Endothelial cell of umbilical vein (primary cell): ENCODE results near the gene FAM76B. TPM values are rescaled to one million over a fixed set of nuclear protein-coding genes. Genes with fewer than 3 reads are reported as not detected.

Experiments
- BruUV-seq: library from RNA; stranded (reverse); fragments of 400-500 nt; replicated peaks from 2 replicates; lab custom pipeline; 2021; lab: Mats Ljungman, UMichigan
- CTCF ChIA-PET: fragments of 300-600, 350-600 bp; sonication (Branson Sonifier 250); formaldehyde crosslinking; loops from one replicate; lab custom pipeline; 2021; ENCODE audit warnings: antibody characterized with exemption, inconsistent platforms; lab: Charles Lee
- POLR2A ChIA-PET: fragments of 300-600, 350-600 bp; sonication (Branson Sonifier 250); formaldehyde crosslinking; loops from one replicate; lab custom pipeline; 2021; ENCODE audit warnings: antibody characterized with exemption, inconsistent platforms; lab: Charles Lee
- DNase-seq: peaks from one replicate; pipeline ENCODE4 v3.0.0-alpha.2; 2011; ENCODE audit warnings: low read depth, low spot score
- FAIRE-seq: peaks from 2 replicates; lab custom pipeline; 2011; peaks lifted over from hg19 to GRCh38; lab: Jason Lieb, UNC
- H2AFZ ChIP-seq: 2 replicates; pipeline ENCODE4 v1.6.0; 2012; ENCODE audit warnings: low read depth, low read length, control low read depth, inconsistent platforms
- H3K27ac ChIP-seq: 2 replicates; pipeline ENCODE4 v1.5.1; 2011; ENCODE audit warnings: low read depth, mild to moderate bottlenecking, control low read depth, low read length, moderate library complexity; ENCODE audit not compliant: insufficient read depth
- H3K27me3 ChIP-seq, 2 experiments: 2 replicates each; pipeline versions ENCODE4 v1.6.0 to v1.6.1; 2011; ENCODE audit warnings: low read length in 2 of 2, mixed read lengths in 1 of 2; ENCODE audit not compliant: control insufficient read depth in 2 of 2, insufficient read depth in 2 of 2
- H3K36me3 ChIP-seq, 2 experiments: 2 replicates in 1 of 2; 3 replicates in 1 of 2; pipeline ENCODE4 v1.5.1; 2011; ENCODE audit warnings: low read length in 2 of 2, mild to moderate bottlenecking in 1 of 2, moderate library complexity in 1 of 2; ENCODE audit not compliant: control insufficient read depth in 2 of 2, insufficient read depth in 2 of 2; ENCODE audit errors: extremely low read depth in 1 of 2
- H3K4me1 ChIP-seq: 3 replicates; pipeline ENCODE4 v1.5.1; 2011; ENCODE audit warnings: mild to moderate bottlenecking, low read length; ENCODE audit not compliant: control insufficient read depth, insufficient read depth; ENCODE audit errors: extremely low read depth
- H3K4me2 ChIP-seq: 2 replicates; pipeline ENCODE4 v1.6.1; 2011; ENCODE audit warnings: low read length, control low read depth, mixed read lengths; ENCODE audit not compliant: insufficient read depth
- H3K4me3 ChIP-seq, 3 experiments: fragments of 200-600 bp in 1 of 3; sonication (generic), shearing (Covaris generic) in 1 of 3; replicated peaks in 1 of 3; 2 replicates each; pipeline ENCODE4 v1.5.1; 2011 to 2016; ENCODE audit warnings: control low read depth in 3 of 3, low read length in 3 of 3, mild to moderate bottlenecking in 2 of 3, inconsistent platforms in 1 of 3, low read depth in 1 of 3, moderate library complexity in 1 of 3; ENCODE audit not compliant: insufficient read depth in 1 of 3
- H3K79me2 ChIP-seq: 2 replicates; pipeline ENCODE4 v1.6.0; 2012; ENCODE audit warnings: low read length, inconsistent platforms; ENCODE audit not compliant: control insufficient read depth, insufficient read depth
- H3K9ac ChIP-seq: replicated peaks from 2 replicates; pipeline ENCODE3; 2011; ENCODE audit warnings: low read length, control low read depth; ENCODE audit not compliant: insufficient read depth; ENCODE audit errors: extremely low read depth
- H3K9me1 ChIP-seq: replicated peaks from 3 replicates; pipeline ENCODE4 v1.6.0; 2011; ENCODE audit warnings: mild to moderate bottlenecking, low read length; ENCODE audit not compliant: control insufficient read depth, insufficient read depth; ENCODE audit errors: extremely low read depth
- H3K9me3 ChIP-seq: replicated peaks from 2 replicates; pipeline ENCODE4 v1.5.1; 2012; ENCODE audit warnings: low read length, inconsistent platforms; ENCODE audit not compliant: control insufficient read depth, insufficient read depth
- H4K20me1 ChIP-seq: replicated peaks from 2 replicates; pipeline ENCODE3; 2011; ENCODE audit warnings: mild to moderate bottlenecking, low read length; ENCODE audit not compliant: control insufficient read depth, insufficient read depth; ENCODE audit errors: extremely low read depth
- EZH2 ChIP-seq: IDR thresholded peaks from 2 replicates; pipeline ENCODE4 v1.6.1; 2012; ENCODE audit warnings: borderline replicate concordance, low read depth, mild to moderate bottlenecking, moderate library complexity, low read length, inconsistent platforms; ENCODE audit not compliant: severe bottlenecking
- FOS ChIP-seq: IDR thresholded peaks from 2 replicates; pipeline ENCODE4 v1.6.1; 2011; ENCODE audit warnings: mild to moderate bottlenecking, low read length, moderate library complexity, borderline replicate concordance; ENCODE audit not compliant: insufficient read depth
- GATA2 ChIP-seq: IDR thresholded peaks from 2 replicates; pipeline ENCODE4 v1.7.0; 2011; ENCODE audit warnings: low read depth, mild to moderate bottlenecking, moderate library complexity, mixed read lengths, low read length; ENCODE audit not compliant: insufficient read length, insufficient read depth
- JUN ChIP-seq: IDR thresholded peaks from 2 replicates; pipeline ENCODE4 v1.6.1; 2011; ENCODE audit warnings: borderline replicate concordance, low read depth; ENCODE audit not compliant: insufficient read length, insufficient read depth
- MYC ChIP-seq: IDR thresholded peaks from one replicate; pipeline ENCODE4 v1.6.1; 2011; ENCODE audit warnings: mild to moderate bottlenecking, low read depth, low read length
- POLR2A ChIP-seq: IDR thresholded peaks from 2 replicates; pipeline ENCODE4 v1.6.1; 2012; ENCODE audit warnings: low read depth, mild to moderate bottlenecking, control low read depth, low read length
- POLR2AphosphoS5 ChIP-seq: IDR thresholded peaks from 2 replicates; pipeline ENCODE4 v1.6.1; 2012; ENCODE audit warnings: low read depth, mild to moderate bottlenecking, control low read depth, low read length, moderate library complexity; ENCODE audit not compliant: insufficient read depth
- dilution Hi-C: fragments of 300-500 bp; cut with MboI; formaldehyde crosslinking; loops from one replicate; pipeline ENCODE4 v1.15.0; 2019; ENCODE audit warnings: low sequenced_read_pairs; ENCODE audit not compliant: extremely low pct_ligation_motif_present
- intact Hi-C: fragments of 100-400 bp; cut with micrococcal nuclease; formaldehyde crosslinking; loops from one replicate; pipeline ENCODE4 v1.10.0; 2022
- polyA plus RNA-seq, 4 experiments: library from polyadenylated mRNA; depleted of rRNA in 3 of 4; stranded (reverse) in 3 of 4; unstranded in 1 of 4; fragments of >200 nt; gene quantifications; 2 replicates each; pipeline versions ENCODE4 v1.2.1 to v1.2.3, GENCODE V29; 2011 to 2012; ENCODE audit warnings: missing spikeins in 1 of 4
- total RNA-seq: library from RNA; stranded (reverse); gene quantifications from 2 replicates; pipeline ENCODE4 v1.2.3, GENCODE V29; 2021
- TF ChIP-seq, protein P1 (sequence below), 2 donors: IDR thresholded peaks; 1 replicate in 1 of 2; 2 replicates in 1 of 2; pipeline ENCODE4 v1.5.1; 2011; ENCODE audit warnings: low read length in 2 of 2, mild to moderate bottlenecking in 2 of 2, moderate library complexity in 2 of 2, control low read depth in 1 of 2, inconsistent platforms in 1 of 2, low read depth in 1 of 2; ENCODE audit not compliant: insufficient read depth in 1 of 2; ENCODE audit errors: extremely low read depth in 1 of 2
- TF ChIP-seq, protein P2 (sequence below): IDR thresholded peaks from 2 replicates; pipeline ENCODE4 v1.6.1; 2011; ENCODE audit not compliant: insufficient read depth, insufficient read length

Gene FAM76B
- total and polyA plus RNA-seq, 2 donors (not counting 3 experiments of a cell fraction or from before 2014, with no cell fraction given), result 6.7 to 25.7 TPM

DNA sequence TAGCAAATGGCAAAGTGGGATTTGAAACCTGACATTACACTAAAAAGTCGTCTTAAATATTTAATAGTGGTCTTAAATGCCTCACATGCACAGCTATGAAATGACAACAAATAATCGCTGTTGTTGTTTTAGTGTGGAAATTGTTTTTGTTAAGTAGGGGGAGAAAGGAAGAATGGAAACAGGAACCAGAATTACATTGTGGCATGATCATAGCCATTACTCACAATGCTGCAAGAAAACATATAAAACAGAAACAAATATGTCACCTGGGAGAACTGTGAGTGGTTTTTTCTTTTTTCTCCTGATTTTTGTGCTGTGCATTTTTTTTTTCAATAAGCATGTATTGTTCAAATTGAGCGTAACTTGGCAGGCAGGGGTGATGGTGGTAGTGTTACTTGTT is 22.9 kb downstream of the FAM76B start:
- no peaks in the 10 kb centered on the region for H3K79me2 ChIP-seq
- no peak for DNase-seq
- H3K4me2 ChIP-seq, result no peak overlapping the region
- CTCF ChIA-PET, result no interaction called here
- no peak for FAIRE-seq
- no peaks in the 10 kb centered on the region for H3K4me1 ChIP-seq
- no peak overlapping the region for H3K27ac ChIP-seq
- no TSS peak for BruUV-seq
- H3K4me3 ChIP-seq, result no peak overlapping the region
- H4K20me1 ChIP-seq, result no peaks in the 10 kb centered on the region
- TF ChIP-seq GATA2, result no peak
- TF ChIP-seq POLR2AphosphoS5, result no peak
- TF ChIP-seq JUN, result no peak
- TF ChIP-seq MYC, result no peak
- TF ChIP-seq EZH2, result no peak
- TF ChIP-seq, protein P1, sequence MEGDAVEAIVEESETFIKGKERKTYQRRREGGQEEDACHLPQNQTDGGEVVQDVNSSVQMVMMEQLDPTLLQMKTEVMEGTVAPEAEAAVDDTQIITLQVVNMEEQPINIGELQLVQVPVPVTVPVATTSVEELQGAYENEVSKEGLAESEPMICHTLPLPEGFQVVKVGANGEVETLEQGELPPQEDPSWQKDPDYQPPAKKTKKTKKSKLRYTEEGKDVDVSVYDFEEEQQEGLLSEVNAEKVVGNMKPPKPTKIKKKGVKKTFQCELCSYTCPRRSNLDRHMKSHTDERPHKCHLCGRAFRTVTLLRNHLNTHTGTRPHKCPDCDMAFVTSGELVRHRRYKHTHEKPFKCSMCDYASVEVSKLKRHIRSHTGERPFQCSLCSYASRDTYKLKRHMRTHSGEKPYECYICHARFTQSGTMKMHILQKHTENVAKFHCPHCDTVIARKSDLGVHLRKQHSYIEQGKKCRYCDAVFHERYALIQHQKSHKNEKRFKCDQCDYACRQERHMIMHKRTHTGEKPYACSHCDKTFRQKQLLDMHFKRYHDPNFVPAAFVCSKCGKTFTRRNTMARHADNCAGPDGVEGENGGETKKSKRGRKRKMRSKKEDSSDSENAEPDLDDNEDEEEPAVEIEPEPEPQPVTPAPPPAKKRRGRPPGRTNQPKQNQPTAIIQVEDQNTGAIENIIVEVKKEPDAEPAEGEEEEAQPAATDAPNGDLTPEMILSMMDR (IDR thresholded peaks at IDR 0.05; ENCODE audit: extremely low read depth in 1 of 2, insufficient read depth in 1 of 2, low read depth in 1 of 2, low read length in 2 of 2), result no peak
- TF ChIP-seq POLR2A, result no peak
- no peak for TF ChIP-seq FOS
- TF ChIP-seq, protein P2, sequence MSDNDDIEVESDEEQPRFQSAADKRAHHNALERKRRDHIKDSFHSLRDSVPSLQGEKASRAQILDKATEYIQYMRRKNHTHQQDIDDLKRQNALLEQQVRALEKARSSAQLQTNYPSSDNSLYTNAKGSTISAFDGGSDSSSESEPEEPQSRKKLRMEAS, result no peak
- intact Hi-C loops, result no loop called here
- peaks cover 0 to 2% of the 10 kb centered on the region in 2 experiments for H3K27me3 ChIP-seq
- POLR2A ChIA-PET, result no interaction called here
- H3K9me3 ChIP-seq, result no peaks in the 10 kb centered on the region
- H2AFZ ChIP-seq, result no peak overlapping the region
- H3K9ac ChIP-seq, result no peak overlapping the region
- peaks cover 0 to 7% of the 10 kb centered on the region in 2 experiments for H3K36me3 ChIP-seq
- dilution Hi-C loops, result no loop called here
- H3K9me1 ChIP-seq, result no peaks in the 10 kb centered on the region
